ENCODE results near the gene PCDH8. TPM values are rescaled to one million over a fixed set of nuclear protein-coding genes. Genes with fewer than 3 reads are reported as not detected.

Gene PCDH8, protein sequence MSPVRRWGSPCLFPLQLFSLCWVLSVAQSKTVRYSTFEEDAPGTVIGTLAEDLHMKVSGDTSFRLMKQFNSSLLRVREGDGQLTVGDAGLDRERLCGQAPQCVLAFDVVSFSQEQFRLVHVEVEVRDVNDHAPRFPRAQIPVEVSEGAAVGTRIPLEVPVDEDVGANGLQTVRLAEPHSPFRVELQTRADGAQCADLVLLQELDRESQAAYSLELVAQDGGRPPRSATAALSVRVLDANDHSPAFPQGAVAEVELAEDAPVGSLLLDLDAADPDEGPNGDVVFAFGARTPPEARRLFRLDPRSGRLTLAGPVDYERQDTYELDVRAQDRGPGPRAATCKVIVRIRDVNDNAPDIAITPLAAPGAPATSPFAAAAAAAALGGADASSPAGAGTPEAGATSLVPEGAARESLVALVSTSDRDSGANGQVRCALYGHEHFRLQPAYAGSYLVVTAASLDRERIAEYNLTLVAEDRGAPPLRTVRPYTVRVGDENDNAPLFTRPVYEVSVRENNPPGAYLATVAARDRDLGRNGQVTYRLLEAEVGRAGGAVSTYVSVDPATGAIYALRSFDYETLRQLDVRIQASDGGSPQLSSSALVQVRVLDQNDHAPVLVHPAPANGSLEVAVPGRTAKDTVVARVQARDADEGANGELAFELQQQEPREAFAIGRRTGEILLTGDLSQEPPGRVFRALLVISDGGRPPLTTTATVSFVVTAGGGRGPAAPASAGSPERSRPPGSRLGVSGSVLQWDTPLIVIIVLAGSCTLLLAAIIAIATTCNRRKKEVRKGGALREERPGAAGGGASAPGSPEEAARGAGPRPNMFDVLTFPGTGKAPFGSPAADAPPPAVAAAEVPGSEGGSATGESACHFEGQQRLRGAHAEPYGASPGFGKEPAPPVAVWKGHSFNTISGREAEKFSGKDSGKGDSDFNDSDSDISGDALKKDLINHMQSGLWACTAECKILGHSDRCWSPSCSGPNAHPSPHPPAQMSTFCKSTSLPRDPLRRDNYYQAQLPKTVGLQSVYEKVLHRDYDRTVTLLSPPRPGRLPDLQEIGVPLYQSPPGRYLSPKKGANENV
- total RNA-seq, result not detected in 2 replicates

GRCh38 chr13:52848455-52849195, at the start of gene PCDH8:
TSS of gene PCDH8 (minus strand) at chr13:52848640. CDS start at chr13:52848436, 204 bp downstream.
- Mint-ChIP-seq H3K27me3 (peaks cover 56% of the 10 kb centered on the region), H3K4me1 (peaks cover 37% of the 10 kb centered on the region), H3K4me3 (peak within 1 kb of the TSS; percentile 64), H3K9me3 (no peaks in the 10 kb centered on the region), H3K36me3 (ENCODE audit: low read depth) (no peaks in the 10 kb centered on the region), H3K27ac (no peak within 1 kb of the TSS)
- no peak for TF ChIP-seq CTCF (IDR thresholded peaks at IDR 0.05)
- POLR2A ChIA-PET, result no interaction called here
- ATAC-seq (ENCODE audit: low read depth), result no peak
- CTCF ChIA-PET, result no interaction called here
- intact Hi-C loops (cut with micrococcal nuclease), result no loop called here
- DNase-seq, result no peak

GRCh38 chr13:52896827-52897659, 48.6 kb upstream of the PCDH8 start:
- H3K4me1 Mint-ChIP-seq, result no peaks in the 10 kb centered on the region
- DNase-seq (no peak), ATAC-seq (ENCODE audit: low read depth) (no peak)
- no peak for TF ChIP-seq CTCF (IDR thresholded peaks at IDR 0.05)
- no peak overlapping the region for H3K27ac Mint-ChIP-seq
- intact Hi-C loops (cut with micrococcal nuclease), result loop anchor here (1.0 kb wide), 1 partner anchor 71 kb away; no protein-coding TSS in a partner anchor
- CTCF ChIA-PET, result interaction anchor here (2.4 kb wide), 1 partner anchor 71 kb away, joined by 11 read pairs; no protein-coding TSS in a partner anchor
- POLR2A ChIA-PET, result no interaction called here
- no peak overlapping the region for H3K4me3 Mint-ChIP-seq
- H3K36me3 Mint-ChIP-seq (ENCODE audit: low read depth), result no peaks in the 10 kb centered on the region
- H3K27me3 Mint-ChIP-seq, result no peaks in the 10 kb centered on the region
- no peaks in the 10 kb centered on the region for H3K9me3 Mint-ChIP-seq

DNA sequence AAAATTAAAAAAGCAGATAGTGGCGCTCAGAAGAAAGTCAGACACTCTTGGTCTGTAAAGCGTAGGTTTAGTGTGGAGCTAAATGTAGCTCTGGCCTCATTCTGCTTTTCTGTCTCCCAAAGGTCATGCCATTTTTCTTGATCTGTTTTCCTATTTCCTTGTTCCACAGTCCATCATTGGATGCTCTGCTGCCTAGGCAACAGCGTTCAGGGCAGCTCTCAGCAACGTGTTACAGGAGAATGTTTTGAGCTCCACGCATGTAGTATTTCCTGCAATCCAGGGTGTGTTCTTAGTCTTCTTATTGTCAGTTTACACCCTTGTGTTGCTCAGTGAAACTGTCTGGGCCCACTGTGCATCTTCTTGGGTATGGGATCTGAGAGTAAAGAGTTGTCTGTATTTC, 46.0 kb upstream of the PCDH8 start:
- ATAC-seq (ENCODE audit: low read depth), result no peak
- H3K4me3 Mint-ChIP-seq, result no peak overlapping the region
- ChIA-PET CTCF (no interaction called here), POLR2A (no interaction called here)
- no peak for DNase-seq
- no peaks in the 10 kb centered on the region for H3K36me3 Mint-ChIP-seq (ENCODE audit: low read depth)
- no peak overlapping the region for H3K27ac Mint-ChIP-seq
- TF ChIP-seq CTCF (IDR thresholded peaks at IDR 0.05), result no peak
- no peaks in the 10 kb centered on the region for H3K27me3 Mint-ChIP-seq
- intact Hi-C loops (cut with micrococcal nuclease), result no loop called here
- no peaks in the 10 kb centered on the region for H3K4me1 Mint-ChIP-seq
- no peaks in the 10 kb centered on the region for H3K9me3 Mint-ChIP-seq

DNA sequence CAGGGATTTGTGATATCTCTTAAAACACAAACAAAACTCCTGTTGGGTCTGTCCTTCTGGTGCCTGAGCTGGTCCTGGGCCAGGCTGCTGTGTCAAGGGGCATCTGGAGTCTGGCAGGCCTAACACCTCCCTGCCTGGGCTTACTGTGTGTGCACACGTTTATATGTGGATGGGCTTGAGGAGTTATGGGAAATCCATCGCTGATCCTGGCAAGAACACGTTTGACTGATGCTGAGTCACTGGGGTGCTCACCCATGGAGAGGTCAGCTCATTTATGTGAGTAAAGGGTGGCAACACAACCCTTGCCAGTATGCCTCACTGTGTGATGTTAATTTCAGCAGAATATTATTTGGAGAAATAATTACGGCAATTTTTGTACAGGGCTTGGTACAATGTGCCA, 44.5 kb upstream of the PCDH8 start:
- intact Hi-C loops (cut with micrococcal nuclease), result no loop called here
- DNase-seq (no peak), ATAC-seq (ENCODE audit: low read depth) (no peak)
- Mint-ChIP-seq H3K27ac (no peak overlapping the region), H3K27me3 (no peaks in the 10 kb centered on the region), H3K4me3 (no peak overlapping the region), H3K4me1 (no peaks in the 10 kb centered on the region), H3K36me3 (ENCODE audit: low read depth) (no peaks in the 10 kb centered on the region), H3K9me3 (no peaks in the 10 kb centered on the region)
- ChIA-PET CTCF (interaction anchor here (0.5 to 0.9 kb wide), 2 partner anchors 28 to 75 kb away, joined by 3 read pairs; no protein-coding TSS in a partner anchor), POLR2A (no interaction called here)
- TF ChIP-seq CTCF (IDR thresholded peaks at IDR 0.05), result no peak
